ENCODE measurements around the gene NDUFA12.

DNA sequence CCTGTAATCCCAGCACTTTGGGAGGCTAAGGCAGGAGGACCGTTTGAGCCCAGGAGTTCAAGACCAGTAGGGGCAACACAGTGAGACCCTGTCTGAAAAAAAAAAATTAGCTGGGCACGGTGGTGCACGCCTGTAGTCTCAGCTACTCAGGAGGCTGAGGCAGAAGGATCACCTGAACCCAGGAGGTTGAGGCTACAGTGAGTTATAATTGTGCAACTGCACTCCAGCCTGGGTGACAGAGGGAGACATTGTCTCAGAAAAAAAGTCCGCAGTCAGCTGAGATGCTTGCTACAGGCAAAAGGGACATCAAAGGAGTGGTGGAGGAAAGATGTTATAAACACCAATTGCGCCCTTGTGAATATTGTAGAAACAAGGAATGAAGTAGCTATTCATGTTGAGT is 77.8 kb downstream of the NDUFA12 start:
- TF ChIP-seq ZNF660 (tag by site-specific recombination; IDR thresholded peaks at IDR 0.05) (no peak), ZFP3 (tag by site-specific recombination; IDR thresholded peaks at IDR 0.05; ENCODE audit: low read depth) (no peak), ZNF248 (tag by site-specific recombination; IDR thresholded peaks at IDR 0.05) (no peak), REPIN1 (tag by site-specific recombination; IDR thresholded peaks at IDR 0.05; ENCODE audit: low read depth) (no peak), YY1 (tag by site-specific recombination; IDR thresholded peaks at IDR 0.05) (no peak), TCF7L2 (IDR thresholded peaks at IDR 0.05; ENCODE audit: borderline replicate concordance, low read depth, low read length) (no peak)
- TF ChIP-seq, protein P1, sequence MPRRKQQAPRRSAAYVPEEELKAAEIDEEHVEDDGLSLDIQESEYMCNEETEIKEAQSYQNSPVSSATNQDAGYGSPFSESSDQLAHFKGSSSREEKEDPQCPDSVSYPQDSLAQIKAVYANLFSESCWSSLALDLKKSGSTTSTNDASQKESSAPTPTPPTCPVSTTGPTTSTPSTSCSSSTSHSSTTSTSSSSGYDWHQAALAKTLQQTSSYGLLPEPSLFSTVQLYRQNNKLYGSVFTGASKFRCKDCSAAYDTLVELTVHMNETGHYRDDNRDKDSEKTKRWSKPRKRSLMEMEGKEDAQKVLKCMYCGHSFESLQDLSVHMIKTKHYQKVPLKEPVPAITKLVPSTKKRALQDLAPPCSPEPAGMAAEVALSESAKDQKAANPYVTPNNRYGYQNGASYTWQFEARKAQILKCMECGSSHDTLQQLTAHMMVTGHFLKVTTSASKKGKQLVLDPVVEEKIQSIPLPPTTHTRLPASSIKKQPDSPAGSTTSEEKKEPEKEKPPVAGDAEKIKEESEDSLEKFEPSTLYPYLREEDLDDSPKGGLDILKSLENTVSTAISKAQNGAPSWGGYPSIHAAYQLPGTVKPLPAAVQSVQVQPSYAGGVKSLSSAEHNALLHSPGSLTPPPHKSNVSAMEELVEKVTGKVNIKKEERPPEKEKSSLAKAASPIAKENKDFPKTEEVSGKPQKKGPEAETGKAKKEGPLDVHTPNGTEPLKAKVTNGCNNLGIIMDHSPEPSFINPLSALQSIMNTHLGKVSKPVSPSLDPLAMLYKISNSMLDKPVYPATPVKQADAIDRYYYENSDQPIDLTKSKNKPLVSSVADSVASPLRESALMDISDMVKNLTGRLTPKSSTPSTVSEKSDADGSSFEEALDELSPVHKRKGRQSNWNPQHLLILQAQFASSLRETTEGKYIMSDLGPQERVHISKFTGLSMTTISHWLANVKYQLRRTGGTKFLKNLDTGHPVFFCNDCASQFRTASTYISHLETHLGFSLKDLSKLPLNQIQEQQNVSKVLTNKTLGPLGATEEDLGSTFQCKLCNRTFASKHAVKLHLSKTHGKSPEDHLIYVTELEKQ (tag by site-specific recombination; IDR thresholded peaks at IDR 0.05; ENCODE audit: borderline replicate concordance), result no peak
- TF ChIP-seq, protein P2, sequence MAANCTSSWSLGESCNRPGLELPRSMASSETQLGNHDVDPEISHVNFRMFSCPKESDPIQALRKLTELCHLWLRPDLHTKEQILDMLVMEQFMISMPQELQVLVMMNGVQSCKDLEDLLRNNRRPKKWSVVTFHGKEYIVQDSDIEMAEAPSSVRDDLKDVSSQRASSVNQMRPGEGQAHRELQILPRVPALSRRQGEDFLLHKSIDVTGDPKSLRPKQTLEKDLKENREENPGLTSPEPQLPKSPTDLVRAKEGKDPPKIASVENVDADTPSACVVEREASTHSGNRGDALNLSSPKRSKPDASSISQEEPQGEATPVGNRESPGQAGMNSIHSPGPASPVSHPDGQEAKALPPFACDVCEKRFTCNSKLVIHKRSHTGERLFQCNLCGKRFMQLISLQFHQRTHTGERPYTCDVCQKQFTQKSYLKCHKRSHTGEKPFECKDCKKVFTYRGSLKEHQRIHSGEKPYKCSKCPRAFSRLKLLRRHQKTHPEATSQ (tag by site-specific recombination; IDR thresholded peaks at IDR 0.05), result no peak
- TF ChIP-seq, protein P3, sequence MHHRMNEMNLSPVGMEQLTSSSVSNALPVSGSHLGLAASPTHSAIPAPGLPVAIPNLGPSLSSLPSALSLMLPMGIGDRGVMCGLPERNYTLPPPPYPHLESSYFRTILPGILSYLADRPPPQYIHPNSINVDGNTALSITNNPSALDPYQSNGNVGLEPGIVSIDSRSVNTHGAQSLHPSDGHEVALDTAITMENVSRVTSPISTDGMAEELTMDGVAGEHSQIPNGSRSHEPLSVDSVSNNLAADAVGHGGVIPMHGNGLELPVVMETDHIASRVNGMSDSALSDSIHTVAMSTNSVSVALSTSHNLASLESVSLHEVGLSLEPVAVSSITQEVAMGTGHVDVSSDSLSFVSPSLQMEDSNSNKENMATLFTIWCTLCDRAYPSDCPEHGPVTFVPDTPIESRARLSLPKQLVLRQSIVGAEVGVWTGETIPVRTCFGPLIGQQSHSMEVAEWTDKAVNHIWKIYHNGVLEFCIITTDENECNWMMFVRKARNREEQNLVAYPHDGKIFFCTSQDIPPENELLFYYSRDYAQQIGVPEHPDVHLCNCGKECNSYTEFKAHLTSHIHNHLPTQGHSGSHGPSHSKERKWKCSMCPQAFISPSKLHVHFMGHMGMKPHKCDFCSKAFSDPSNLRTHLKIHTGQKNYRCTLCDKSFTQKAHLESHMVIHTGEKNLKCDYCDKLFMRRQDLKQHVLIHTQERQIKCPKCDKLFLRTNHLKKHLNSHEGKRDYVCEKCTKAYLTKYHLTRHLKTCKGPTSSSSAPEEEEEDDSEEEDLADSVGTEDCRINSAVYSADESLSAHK (tag by site-specific recombination; IDR thresholded peaks at IDR 0.05), result no peak
- TF ChIP-seq, protein P4, sequence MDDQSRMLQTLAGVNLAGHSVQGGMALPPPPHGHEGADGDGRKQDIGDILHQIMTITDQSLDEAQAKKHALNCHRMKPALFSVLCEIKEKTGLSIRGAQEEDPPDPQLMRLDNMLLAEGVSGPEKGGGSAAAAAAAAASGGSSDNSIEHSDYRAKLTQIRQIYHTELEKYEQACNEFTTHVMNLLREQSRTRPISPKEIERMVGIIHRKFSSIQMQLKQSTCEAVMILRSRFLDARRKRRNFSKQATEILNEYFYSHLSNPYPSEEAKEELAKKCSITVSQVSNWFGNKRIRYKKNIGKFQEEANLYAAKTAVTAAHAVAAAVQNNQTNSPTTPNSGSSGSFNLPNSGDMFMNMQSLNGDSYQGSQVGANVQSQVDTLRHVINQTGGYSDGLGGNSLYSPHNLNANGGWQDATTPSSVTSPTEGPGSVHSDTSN (CRISPR knock-in tag; IDR thresholded peaks at IDR 0.05), result no peak
- TF ChIP-seq, protein P5, sequence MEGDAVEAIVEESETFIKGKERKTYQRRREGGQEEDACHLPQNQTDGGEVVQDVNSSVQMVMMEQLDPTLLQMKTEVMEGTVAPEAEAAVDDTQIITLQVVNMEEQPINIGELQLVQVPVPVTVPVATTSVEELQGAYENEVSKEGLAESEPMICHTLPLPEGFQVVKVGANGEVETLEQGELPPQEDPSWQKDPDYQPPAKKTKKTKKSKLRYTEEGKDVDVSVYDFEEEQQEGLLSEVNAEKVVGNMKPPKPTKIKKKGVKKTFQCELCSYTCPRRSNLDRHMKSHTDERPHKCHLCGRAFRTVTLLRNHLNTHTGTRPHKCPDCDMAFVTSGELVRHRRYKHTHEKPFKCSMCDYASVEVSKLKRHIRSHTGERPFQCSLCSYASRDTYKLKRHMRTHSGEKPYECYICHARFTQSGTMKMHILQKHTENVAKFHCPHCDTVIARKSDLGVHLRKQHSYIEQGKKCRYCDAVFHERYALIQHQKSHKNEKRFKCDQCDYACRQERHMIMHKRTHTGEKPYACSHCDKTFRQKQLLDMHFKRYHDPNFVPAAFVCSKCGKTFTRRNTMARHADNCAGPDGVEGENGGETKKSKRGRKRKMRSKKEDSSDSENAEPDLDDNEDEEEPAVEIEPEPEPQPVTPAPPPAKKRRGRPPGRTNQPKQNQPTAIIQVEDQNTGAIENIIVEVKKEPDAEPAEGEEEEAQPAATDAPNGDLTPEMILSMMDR (tag by site-specific recombination; IDR thresholded peaks at IDR 0.05), result no peak
- TF ChIP-seq, protein P6, sequence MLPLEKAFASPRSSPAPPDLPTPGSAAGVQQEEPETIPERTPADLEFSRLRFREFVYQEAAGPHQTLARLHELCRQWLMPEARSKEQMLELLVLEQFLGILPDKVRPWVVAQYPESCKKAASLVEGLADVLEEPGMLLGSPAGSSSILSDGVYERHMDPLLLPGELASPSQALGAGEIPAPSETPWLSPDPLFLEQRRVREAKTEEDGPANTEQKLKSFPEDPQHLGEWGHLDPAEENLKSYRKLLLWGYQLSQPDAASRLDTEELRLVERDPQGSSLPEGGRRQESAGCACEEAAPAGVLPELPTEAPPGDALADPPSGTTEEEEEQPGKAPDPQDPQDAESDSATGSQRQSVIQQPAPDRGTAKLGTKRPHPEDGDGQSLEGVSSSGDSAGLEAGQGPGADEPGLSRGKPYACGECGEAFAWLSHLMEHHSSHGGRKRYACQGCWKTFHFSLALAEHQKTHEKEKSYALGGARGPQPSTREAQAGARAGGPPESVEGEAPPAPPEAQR (tag by site-specific recombination; IDR thresholded peaks at IDR 0.05), result no peak
